Stomach (tissue), 4 donors: ENCODE results near the gene GAK.

Experiments
- CTCF ChIP-seq, 7 experiments: fragments of 450-650 bp in 4 of 7; fragments of 200-600 bp in 3 of 7; sonication (generic) in 3 of 7; IDR thresholded peaks; one replicate each; pipeline ENCODE4 v1.5.1; 2016 to 2019; ENCODE audit warnings: antibody characterized with exemption in 7 of 7, control low read depth in 2 of 7, mild to moderate bottlenecking in 1 of 7
- EP300 ChIP-seq: sonication (generic); formaldehyde crosslinking; IDR thresholded peaks from one replicate; pipeline ENCODE4 v1.6.1; 2017; ENCODE audit warnings: antibody characterized with exemption
- POLR2A ChIP-seq, 4 donors: fragments of 450-650 bp; IDR thresholded peaks; one replicate each; pipeline ENCODE4 v1.6.1; 2016; ENCODE audit warnings: antibody characterized with exemption in 4 of 4, control low read depth in 2 of 4, mild to moderate bottlenecking in 1 of 4, moderate library complexity in 1 of 4

GRCh38 chr4:854356-854755, 77.8 kb downstream of the GAK start:
- TF ChIP-seq POLR2A (IDR thresholded peaks at IDR 0.05) (no peak), CTCF (IDR thresholded peaks at IDR 0.05) (no peak), EP300 (no peak)
